AG10803 (cell line): ENCODE results near the gene WDR5B.

Experiments
- DNase-seq: peaks from one replicate; pipeline ENCODE4 v3.0.0; 2010; ENCODE audit warnings: low read depth
- H3K4me3 ChIP-seq: 2 replicates; pipeline ENCODE4 v1.5.1; 2011; ENCODE audit warnings: mild to moderate bottlenecking, low read length, control low read depth
- CTCF ChIP-seq: conservative IDR thresholded peaks from 2 replicates; pipeline ENCODE4 v1.5.1; 2011; ENCODE audit warnings: mild to moderate bottlenecking, low read length, control low read depth, inconsistent platforms

The WDR5B gene

GRCh38 chr3:122407946-122408345 lies 7.9 kb downstream of the WDR5B start:
- no peak for DNase-seq
- TF ChIP-seq CTCF: no peak

GRCh38 chr3:122406198-122406597 lies 9.7 kb downstream of the WDR5B start:
- TF ChIP-seq CTCF: no peak
- DNase-seq: no peak
- H3K4me3 ChIP-seq: no peak overlapping the region

More at GRCh38 chr3:122407946-122408345, 7.9 kb downstream of the WDR5B start:
- no peak overlapping the region for H3K4me3 ChIP-seq

GRCh38 chr3:122405015-122405414 lies 10.8 kb downstream of the WDR5B start:
- DNase-seq: no peak
- no peak overlapping the region for H3K4me3 ChIP-seq
- TF ChIP-seq CTCF: no peak

- H3K4me3 ChIP-seq: no peak overlapping the region
- TF ChIP-seq CTCF: no peak
- DNase-seq: no peak
Measured at GRCh38 chr3:122403489-122403888, 12.4 kb downstream of the WDR5B start.

- DNase-seq: no peak
Measured at GRCh38 chr3:122398920-122399319, 16.9 kb downstream of the WDR5B start.

GRCh38 chr3:122397201-122397600 lies 18.7 kb downstream of the WDR5B start:
- no peak for TF ChIP-seq CTCF
- no peak for DNase-seq
- H3K4me3 ChIP-seq: no peak overlapping the region

More at GRCh38 chr3:122398920-122399319, 16.9 kb downstream of the WDR5B start:
- no peak for TF ChIP-seq CTCF
- H3K4me3 ChIP-seq: no peak overlapping the region

- no peak for DNase-seq
- no peak overlapping the region for H3K4me3 ChIP-seq
- TF ChIP-seq CTCF: no peak
Measured at GRCh38 chr3:122396511-122396910, 19.4 kb downstream of the WDR5B start.
